Measurements from ENCODE around the gene SUGP2.
"Not testable (repeated sequence)": the region's sequence is repeated elsewhere in the genome, so short reads cannot be mapped to it uniquely, and the experiment has no call there.

SUGP2 gene

GRCh38 chr19:19031891-19032290 is 1.4 kb downstream of the SUGP2 start:
- no peak for DNase-seq (ENCODE audit: low spot score)

- DNase-seq (ENCODE audit: low spot score) = no peak
Measured at GRCh38 chr19:19028526-19028925, 4.8 kb downstream of the SUGP2 start.

GRCh38 chr19:19027228-19027627 is 6.1 kb downstream of the SUGP2 start:
- no peak for DNase-seq (ENCODE audit: low spot score)

- DNase-seq (ENCODE audit: low spot score) = no peak
Measured at GRCh38 chr19:19026299-19026971, 6.9 kb downstream of the SUGP2 start.

- no peak for DNase-seq (ENCODE audit: low spot score)
Measured at GRCh38 chr19:19025861-19026260, 7.5 kb downstream of the SUGP2 start.

- DNase-seq (ENCODE audit: low spot score) = not testable (repeated sequence)
Measured at GRCh38 chr19:19023376-19023775, 9.9 kb downstream of the SUGP2 start.

GRCh38 chr19:19022380-19022961 is 10.8 kb downstream of the SUGP2 start:
- DNase-seq (ENCODE audit: low spot score) = no peak

- DNase-seq (ENCODE audit: low spot score) = peak; percentile 56
Measured at GRCh38 chr19:19021115-19021514, 12.2 kb downstream of the SUGP2 start.

- DNase-seq (ENCODE audit: low spot score) = no peak
Measured at GRCh38 chr19:19010551-19010950, 22.8 kb downstream of the SUGP2 start.

GRCh38 chr19:19009951-19010350 is 23.4 kb downstream of the SUGP2 start:
- DNase-seq (ENCODE audit: low spot score) = no peak

- peak; percentile 22 for DNase-seq (ENCODE audit: low spot score)
Measured at GRCh38 chr19:19006213-19006612, 27.1 kb downstream of the SUGP2 start.

- DNase-seq (ENCODE audit: low spot score) = no peak
Measured at GRCh38 chr19:19004144-19004543, 29.2 kb downstream of the SUGP2 start.

- DNase-seq (ENCODE audit: low spot score) = peak; percentile 17
Measured at GRCh38 chr19:18999896-19000620, 33.3 kb downstream of the SUGP2 start.

GRCh38 chr19:18999016-18999758 is 34.1 kb downstream of the SUGP2 start:
- no peak for DNase-seq (ENCODE audit: low spot score)

- no peak for DNase-seq (ENCODE audit: low spot score)
Measured at GRCh38 chr19:18998276-18998675, 35.0 kb downstream of the SUGP2 start.

- DNase-seq (ENCODE audit: low spot score) = no peak
Measured at GRCh38 chr19:18996796-18997394, 36.4 kb downstream of the SUGP2 start.

- no peak for DNase-seq (ENCODE audit: low spot score)
Measured at GRCh38 chr19:18996351-18996750, 37.0 kb downstream of the SUGP2 start.

GRCh38 chr19:18995804-18996241 is 37.5 kb downstream of the SUGP2 start:
- peak; percentile 94 for DNase-seq (ENCODE audit: low spot score)

GRCh38 chr19:18993115-18993514 is 40.2 kb downstream of the SUGP2 start:
- no peak for DNase-seq (ENCODE audit: low spot score)

GRCh38 chr19:18992696-18993095 is 40.6 kb downstream of the SUGP2 start:
- DNase-seq (ENCODE audit: low spot score) = no peak

- DNase-seq (ENCODE audit: low spot score) = no peak
Measured at GRCh38 chr19:18991468-18991867, 41.8 kb downstream of the SUGP2 start.

GRCh38 chr19:18991006-18991405 is 42.3 kb downstream of the SUGP2 start:
- no peak for DNase-seq (ENCODE audit: low spot score)

Measured in AG08395 (cell line).